ENCODE measurements around the gene LRRC41.
"Not testable (repeated sequence)": the region's sequence is repeated elsewhere in the genome, so short reads cannot be mapped to it uniquely, and the experiment has no call there.

The LRRC41 gene

GRCh38 chr1:46322191-46322590 lies 18.8 kb upstream of the LRRC41 start:
- DNase-seq: not testable (repeated sequence)

- DNase-seq: not testable (repeated sequence)
Observed at GRCh38 chr1:46319960-46320914, 16.8 kb upstream of the LRRC41 start.

- not testable (repeated sequence) for DNase-seq
Observed at GRCh38 chr1:46319301-46319700, 15.9 kb upstream of the LRRC41 start.

- DNase-seq: no peak
Observed at GRCh38 chr1:46317323-46317722, 13.9 kb upstream of the LRRC41 start.

GRCh38 chr1:46315669-46316403 lies 12.4 kb upstream of the LRRC41 start:
- no peak for DNase-seq

- no peak for DNase-seq
Observed at GRCh38 chr1:46310321-46310720, 6.9 kb upstream of the LRRC41 start.

- no peak for DNase-seq
Observed at GRCh38 chr1:46309401-46310159, 6.2 kb upstream of the LRRC41 start.

GRCh38 chr1:46306159-46306530 lies 2.7 kb upstream of the LRRC41 start:
- no peak for DNase-seq

GRCh38 chr1:46303872-46304326 lies 483 bp upstream of the LRRC41 start:
- no peak for DNase-seq

GRCh38 chr1:46302641-46303037 lies 777 bp downstream of the LRRC41 start:
- no peak for DNase-seq

- peak; percentile 64 for DNase-seq
Observed at GRCh38 chr1:46301808-46302640, 1.4 kb downstream of the LRRC41 start.

- no peak for DNase-seq
Observed at GRCh38 chr1:46301406-46301807, 2.0 kb downstream of the LRRC41 start.

- DNase-seq: no peak
Observed at GRCh38 chr1:46300673-46301405, 2.6 kb downstream of the LRRC41 start.

GRCh38 chr1:46298387-46298786 lies 5.0 kb downstream of the LRRC41 start:
- DNase-seq: no peak

- DNase-seq: no peak
Observed at GRCh38 chr1:46295306-46295705, 8.1 kb downstream of the LRRC41 start.

- no peak for DNase-seq
Observed at GRCh38 chr1:46289976-46290375, 13.4 kb downstream of the LRRC41 start.

GRCh38 chr1:46289134-46289494 lies 14.3 kb downstream of the LRRC41 start:
- DNase-seq: no peak

GRCh38 chr1:46288485-46289133 lies 14.8 kb downstream of the LRRC41 start:
- no peak for DNase-seq

GRCh38 chr1:46285730-46286477 lies 17.5 kb downstream of the LRRC41 start:
- DNase-seq: peak; percentile 31
